BJ (cell line): ENCODE data around the gene ARRDC2. TPM values are rescaled to one million over a fixed set of nuclear protein-coding genes. Genes with fewer than 3 reads are reported as not detected.

Source experiments
- CTCF ChIA-PET: fragments of 350-600 bp; formaldehyde crosslinking; extraction: SDS; loops from one replicate; lab custom pipeline; 2021; ENCODE audit warnings: antibody characterized with exemption, inconsistent platforms; lab: Yijun Ruan, JAX
- POLR2A ChIA-PET: fragments of 300-600 bp; sonication (Branson Sonifier 250); formaldehyde crosslinking; extraction: SDS; loops from one replicate; lab custom pipeline; 2021; ENCODE audit warnings: antibody characterized with exemption; lab: Charles Lee
- DNase-seq: peaks from one replicate; pipeline ENCODE4 v3.0.0-alpha.2; 2011; ENCODE audit warnings: low read depth
- H3K27me3 ChIP-seq: 2 replicates; pipeline ENCODE4 v1.6.0; 2011; ENCODE audit warnings: low read length; ENCODE audit not compliant: control insufficient read depth, insufficient read depth
- H3K36me3 ChIP-seq: 2 replicates; pipeline ENCODE4 v1.5.1; 2011; ENCODE audit warnings: low read length; ENCODE audit not compliant: control insufficient read depth, insufficient read depth
- H3K4me3 ChIP-seq: 2 replicates; pipeline ENCODE4 v1.5.1; 2011; ENCODE audit warnings: low read depth, mild to moderate bottlenecking, control low read depth, low read length
- polyA plus RNA-seq: library from polyadenylated mRNA; depleted of rRNA; stranded (reverse); fragments of >200 nt; gene quantifications from 2 replicates; pipeline ENCODE4 v1.2.3, GENCODE V29; 2011
- TF ChIP-seq, protein P1 (sequence below): IDR thresholded peaks from 2 replicates; pipeline ENCODE4 v1.5.1; 2011; ENCODE audit warnings: low read depth, mild to moderate bottlenecking, control low read depth, inconsistent platforms, low read length, moderate library complexity; ENCODE audit not compliant: insufficient read depth

ARRDC2 gene
- polyA plus RNA-seq, 1 experiment = 6.0 TPM

DNA sequence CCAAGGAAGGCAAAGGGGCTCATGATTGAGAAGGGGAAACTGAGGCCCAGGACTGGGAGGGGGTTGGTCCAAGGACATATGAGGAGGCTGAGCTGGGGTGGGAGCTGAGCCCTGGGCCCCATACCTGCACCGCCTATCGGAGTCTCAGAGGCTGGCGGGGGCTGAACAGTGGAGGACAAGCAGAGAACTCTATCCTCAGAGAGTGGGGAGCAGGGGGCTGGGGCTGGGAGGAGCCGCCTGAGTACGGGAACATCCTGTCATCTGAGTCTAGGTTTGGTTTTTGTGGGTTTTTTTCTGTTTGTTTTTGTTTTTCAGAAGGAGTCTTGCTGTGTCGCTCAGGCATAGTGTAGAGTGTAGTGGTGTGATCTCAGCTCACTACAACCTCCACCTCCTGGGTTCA lies 6.2 kb downstream of the ARRDC2 start:
- DNase-seq = no peak
- CTCF ChIA-PET = interaction anchor here (0.7 to 2.1 kb wide), 3 partner anchors 31 to 205 kb away, joined by 3 to 7 read pairs (median 3); no protein-coding TSS in a partner anchor

DNA sequence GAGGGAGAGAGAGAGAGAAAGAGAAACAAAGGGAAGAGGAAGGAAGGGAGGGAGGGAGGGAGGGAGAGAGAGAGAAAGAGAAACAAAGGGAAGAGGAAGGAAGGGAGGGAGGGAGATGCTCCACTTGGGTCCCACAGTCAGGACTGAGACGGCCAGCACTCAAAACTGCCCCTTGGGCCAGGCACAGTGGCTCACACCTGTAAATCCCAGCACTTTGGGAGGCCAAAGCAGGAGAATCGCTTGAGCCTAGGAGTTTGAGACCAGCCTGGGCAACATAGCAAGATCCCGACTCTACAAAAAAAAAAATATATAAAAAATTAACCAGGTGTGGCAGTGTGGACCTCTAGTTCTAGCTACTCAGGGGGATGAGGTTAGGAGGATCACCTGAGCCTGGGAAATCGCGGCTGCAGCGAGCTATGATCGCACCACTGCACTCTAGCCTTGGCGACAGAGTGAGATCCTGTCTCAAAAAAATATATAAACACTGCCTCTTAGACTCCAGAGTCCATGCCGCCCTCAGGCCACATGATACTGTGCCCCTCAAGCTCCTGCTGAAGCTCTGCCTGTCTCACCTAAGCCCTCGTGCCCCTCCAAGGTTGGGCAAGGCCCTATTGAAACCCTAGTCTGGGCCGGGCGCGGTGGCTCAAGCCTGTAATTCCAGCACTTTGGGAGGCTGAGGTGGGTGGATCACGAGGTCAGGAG lies 8.4 kb downstream of the ARRDC2 start:
- H3K4me3 ChIP-seq = no peak overlapping the region
- TF ChIP-seq, protein P1, sequence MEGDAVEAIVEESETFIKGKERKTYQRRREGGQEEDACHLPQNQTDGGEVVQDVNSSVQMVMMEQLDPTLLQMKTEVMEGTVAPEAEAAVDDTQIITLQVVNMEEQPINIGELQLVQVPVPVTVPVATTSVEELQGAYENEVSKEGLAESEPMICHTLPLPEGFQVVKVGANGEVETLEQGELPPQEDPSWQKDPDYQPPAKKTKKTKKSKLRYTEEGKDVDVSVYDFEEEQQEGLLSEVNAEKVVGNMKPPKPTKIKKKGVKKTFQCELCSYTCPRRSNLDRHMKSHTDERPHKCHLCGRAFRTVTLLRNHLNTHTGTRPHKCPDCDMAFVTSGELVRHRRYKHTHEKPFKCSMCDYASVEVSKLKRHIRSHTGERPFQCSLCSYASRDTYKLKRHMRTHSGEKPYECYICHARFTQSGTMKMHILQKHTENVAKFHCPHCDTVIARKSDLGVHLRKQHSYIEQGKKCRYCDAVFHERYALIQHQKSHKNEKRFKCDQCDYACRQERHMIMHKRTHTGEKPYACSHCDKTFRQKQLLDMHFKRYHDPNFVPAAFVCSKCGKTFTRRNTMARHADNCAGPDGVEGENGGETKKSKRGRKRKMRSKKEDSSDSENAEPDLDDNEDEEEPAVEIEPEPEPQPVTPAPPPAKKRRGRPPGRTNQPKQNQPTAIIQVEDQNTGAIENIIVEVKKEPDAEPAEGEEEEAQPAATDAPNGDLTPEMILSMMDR = no peak
- ChIA-PET POLR2A (no interaction called here), CTCF (interaction anchor here (2.7 kb wide), 1 partner anchor 9 kb away, joined by 9 read pairs; the partner anchor contains the start of gene ARRDC2)
- no peaks in the 10 kb centered on the region for H3K27me3 ChIP-seq
- DNase-seq = no peak
- peaks cover 4% of the 10 kb centered on the region for H3K36me3 ChIP-seq

More for the DNA sequence above, 6.2 kb downstream of the ARRDC2 start:
- peaks cover 11% of the 10 kb centered on the region for H3K36me3 ChIP-seq
- no peak overlapping the region for H3K4me3 ChIP-seq
- H3K27me3 ChIP-seq = no peaks in the 10 kb centered on the region
- TF ChIP-seq, protein P1 = no peak
- POLR2A ChIA-PET = no interaction called here

- CTCF ChIA-PET = interaction anchor here (2.7 kb wide), 1 partner anchor 10 kb away, joined by 9 read pairs; the partner anchor contains the start of gene ARRDC2
- Histone ChIP-seq H3K27me3 (no peaks in the 10 kb centered on the region), H3K4me3 (no peak overlapping the region), H3K36me3 (peaks cover 4% of the 10 kb centered on the region)
- POLR2A ChIA-PET = no interaction called here
- TF ChIP-seq, protein P1 = no peak
- no peak for DNase-seq
Measured at GRCh38 chr19:18017275-18018083, 9.5 kb downstream of the ARRDC2 start.

- CTCF ChIA-PET = interaction anchor here (1.0 to 1.7 kb wide), 4 partner anchors 11 to 39 kb away, joined by 3 to 5 read pairs (median 4); no protein-coding TSS in a partner anchor
- Histone ChIP-seq H3K4me3 (no peak overlapping the region), H3K36me3 (no peaks in the 10 kb centered on the region; the same call in 1 of the 2 replicates), H3K27me3 (no peaks in the 10 kb centered on the region)
- TF ChIP-seq, protein P1 = 0 out of 2 replicates have a peak, but pooled peaks have one; percentile 16
- POLR2A ChIA-PET = no interaction called here
- DNase-seq = no peak
Measured at GRCh38 chr19:18020212-18021085, 12.5 kb downstream of the ARRDC2 start.
